CD8-positive, alpha-beta memory T cell (primary cell): ENCODE results near the gene KIF3C. TPM values are rescaled to one million over a fixed set of nuclear protein-coding genes. Genes with fewer than 3 reads are reported as not detected.

ENCODE experiments used
- CTCF ChIA-PET: fragments of 350-600 bp; sonication (Branson Sonifier 250); formaldehyde crosslinking; loops from one replicate; lab custom pipeline; 2021; ENCODE audit warnings: antibody characterized with exemption; lab: Charles Lee
- POLR2A ChIA-PET: fragments of 350-600 bp; sonication (Branson Sonifier 250); formaldehyde crosslinking; loops from one replicate; lab custom pipeline; 2021; ENCODE audit warnings: antibody characterized with exemption; lab: Charles Lee
- DNase-seq, 5 donors: peaks; one replicate each; pipeline versions ENCODE4 v3.0.0 to v3.0.0-alpha.2; 2020 to 2022; ENCODE audit warnings: mixed read lengths in 1 of 5
- H3K27ac ChIP-seq: one replicate; pipeline ENCODE4 v1.7.0; 2013; ENCODE audit warnings: low read depth, mild to moderate bottlenecking, low read length, moderate library complexity
- H3K27me3 ChIP-seq: 2 replicates; pipeline ENCODE4 v1.7.0; 2013; ENCODE audit warnings: low read length, mild to moderate bottlenecking; ENCODE audit not compliant: insufficient read depth, poor library complexity, severe bottlenecking
- H3K36me3 ChIP-seq: 2 replicates; pipeline ENCODE4 v1.7.0; 2013; ENCODE audit warnings: mild to moderate bottlenecking, low read length, moderate library complexity; ENCODE audit not compliant: insufficient read depth
- H3K4me1 ChIP-seq: 2 replicates; pipeline ENCODE4 v1.7.0; 2013; ENCODE audit warnings: mild to moderate bottlenecking, low read length, moderate library complexity; ENCODE audit not compliant: insufficient read depth
- H3K4me3 ChIP-seq: 2 replicates; pipeline ENCODE4 v1.7.0; 2013; ENCODE audit warnings: mild to moderate bottlenecking, low read length
- H3K9me3 ChIP-seq: 2 replicates; pipeline ENCODE4 v1.7.0; 2013; ENCODE audit warnings: mild to moderate bottlenecking, low read length
- H3K27ac Mint-ChIP-seq, 8 donors: one replicate each; pipeline ENCODE4 v1.8.0; 2020 to 2021; ENCODE audit warnings: mixed read lengths in 8 of 8, mild to moderate bottlenecking in 6 of 8, inconsistent platforms in 3 of 8, moderate library complexity in 3 of 8
- H3K27me3 Mint-ChIP-seq, 2 donors: one replicate each; pipeline ENCODE4 v1.8.0; 2020 to 2021; ENCODE audit warnings: mixed read lengths in 2 of 2, mild to moderate bottlenecking in 1 of 2, moderate library complexity in 1 of 2
- H3K36me3 Mint-ChIP-seq, 3 donors: one replicate each; pipeline ENCODE4 v1.8.0; 2020 to 2021; ENCODE audit warnings: mixed read lengths in 3 of 3, inconsistent platforms in 1 of 3, mild to moderate bottlenecking in 1 of 3
- H3K4me1 Mint-ChIP-seq, 3 donors: one replicate each; pipeline ENCODE4 v1.8.0; 2020 to 2021; ENCODE audit warnings: mixed read lengths in 3 of 3, inconsistent platforms in 1 of 3, mild to moderate bottlenecking in 1 of 3
- H3K4me3 Mint-ChIP-seq, 7 donors: one replicate each; pipeline ENCODE4 v1.8.0; 2020 to 2021; ENCODE audit warnings: mixed read lengths in 7 of 7, mild to moderate bottlenecking in 6 of 7, moderate library complexity in 4 of 7, inconsistent platforms in 2 of 7
- H3K9me3 Mint-ChIP-seq, 5 donors: one replicate each; pipeline ENCODE4 v1.8.0; 2020 to 2022; ENCODE audit warnings: mixed read lengths in 5 of 5, mild to moderate bottlenecking in 3 of 5, moderate library complexity in 2 of 5, inconsistent platforms in 1 of 5
- polyA plus RNA-seq: library from polyadenylated mRNA; unstranded; fragments of 300-500 nt; fragmentation: Illumina TruSeq; gene quantifications from one replicate; pipeline ENCODE4 v1.2.3, GENCODE V29; 2021
- total RNA-seq, 2 experiments: library from RNA; stranded (reverse); gene quantifications; one replicate each; pipeline ENCODE4 v1.2.3, GENCODE V29; 2021

Gene KIF3C
- total and polyA plus RNA-seq, 3 experiments from 2014 or later, result 1.5 to 5.5 (median 4.9) TPM

- Histone ChIP-seq H3K4me1 (no peaks in the 10 kb centered on the region), H3K9me3 (no peaks in the 10 kb centered on the region), H3K36me3 (no peaks in the 10 kb centered on the region), H3K4me3 (no peak overlapping the region), H3K27me3 (no peaks in the 10 kb centered on the region), H3K27ac (no peak overlapping the region)
- H3K4me3 Mint-ChIP-seq, result no peak overlapping the region
- ChIA-PET CTCF (no interaction called here), POLR2A (no interaction called here)
- H3K4me1 Mint-ChIP-seq, result peaks cover 3 to 4% (median 4%) of the 10 kb centered on the region in 3 donors
- no peak overlapping the region for H3K27ac Mint-ChIP-seq
- no peaks in the 10 kb centered on the region for H3K9me3 Mint-ChIP-seq
- no peaks in the 10 kb centered on the region for H3K36me3 Mint-ChIP-seq
- H3K27me3 Mint-ChIP-seq, result peaks cover 0 to 2% of the 10 kb centered on the region in 2 donors
- DNase-seq, result no peak
These were observed 14.5 kb upstream of the KIF3C start for GRCh38 chr2:25996844-25997243.

DNA sequence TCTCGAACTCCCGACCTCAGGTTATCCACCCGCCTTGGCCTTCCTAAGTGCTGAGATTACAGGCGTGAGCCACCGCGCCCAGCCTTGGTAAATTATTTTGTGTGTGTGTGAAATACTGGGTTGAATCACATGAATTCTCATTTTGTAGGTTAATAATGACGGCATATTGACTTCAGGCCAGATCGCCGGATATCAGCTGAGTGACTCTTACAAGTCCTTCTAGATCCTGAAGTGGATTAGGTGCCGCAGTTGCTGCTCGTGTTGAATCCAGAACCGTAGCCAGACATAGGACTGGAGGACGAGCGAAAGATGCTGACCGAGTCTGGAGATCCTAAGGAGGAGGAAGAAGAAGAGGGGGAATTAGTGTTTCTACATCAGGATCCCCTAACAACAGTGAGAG, 12.2 kb upstream of the KIF3C start:
- CTCF ChIA-PET, result no interaction called here
- peaks cover 0 to 2% of the 10 kb centered on the region in 2 donors for H3K27me3 Mint-ChIP-seq
- Histone ChIP-seq H3K36me3 (no peaks in the 10 kb centered on the region), H3K27me3 (no peaks in the 10 kb centered on the region), H3K4me1 (no peaks in the 10 kb centered on the region), H3K4me3 (no peak overlapping the region), H3K9me3 (no peaks in the 10 kb centered on the region), H3K27ac (no peak overlapping the region)
- no peak for DNase-seq
- H3K4me3 Mint-ChIP-seq, result no peak overlapping the region
- no peaks in the 10 kb centered on the region for H3K36me3 Mint-ChIP-seq
- no peak overlapping the region for H3K27ac Mint-ChIP-seq
- no peaks in the 10 kb centered on the region for H3K9me3 Mint-ChIP-seq
- POLR2A ChIA-PET, result no interaction called here
- H3K4me1 Mint-ChIP-seq, result peaks cover 5 to 14% (median 10%) of the 10 kb centered on the region in 3 donors

GRCh38 chr2:25993049-25993448, 10.8 kb upstream of the KIF3C start:
- H3K27me3 ChIP-seq, result no peaks in the 10 kb centered on the region
- H3K4me3 ChIP-seq, result no peak overlapping the region
- H3K27me3 Mint-ChIP-seq, result no peaks in the 10 kb centered on the region
- no peak overlapping the region for H3K27ac ChIP-seq
- no peak overlapping the region for H3K4me3 Mint-ChIP-seq
- no peaks in the 10 kb centered on the region for H3K9me3 ChIP-seq
- POLR2A ChIA-PET, result no interaction called here
- H3K36me3 ChIP-seq, result no peaks in the 10 kb centered on the region
- no peak overlapping the region for H3K27ac Mint-ChIP-seq
- no peak for DNase-seq
- H3K36me3 Mint-ChIP-seq, result no peaks in the 10 kb centered on the region
- no peaks in the 10 kb centered on the region for H3K9me3 Mint-ChIP-seq
- no peaks in the 10 kb centered on the region for H3K4me1 ChIP-seq
- CTCF ChIA-PET, result interaction anchor here (1.0 to 3.3 kb wide), 3 partner anchors 42 to 191 kb away, joined by 3 to 22 read pairs (median 3); no protein-coding TSS in a partner anchor
- H3K4me1 Mint-ChIP-seq, result peaks cover 5 to 14% (median 10%) of the 10 kb centered on the region in 3 donors

- DNase-seq, result no peak
- ChIA-PET CTCF (interaction anchor here (1.0 to 3.3 kb wide), 3 partner anchors 42 to 192 kb away, joined by 3 to 22 read pairs (median 3); no protein-coding TSS in a partner anchor), POLR2A (no interaction called here)
- no peaks in the 10 kb centered on the region for H3K36me3 Mint-ChIP-seq
- peaks cover 5 to 14% (median 10%) of the 10 kb centered on the region in 3 donors for H3K4me1 Mint-ChIP-seq
- Histone ChIP-seq H3K36me3 (no peaks in the 10 kb centered on the region), H3K9me3 (no peaks in the 10 kb centered on the region), H3K4me1 (no peaks in the 10 kb centered on the region), H3K4me3 (no peak overlapping the region), H3K27me3 (no peaks in the 10 kb centered on the region), H3K27ac (no peak overlapping the region)
- peak overlapping the region in 1 of 8 donors; percentile 91 for H3K27ac Mint-ChIP-seq
- H3K9me3 Mint-ChIP-seq, result no peaks in the 10 kb centered on the region
- H3K27me3 Mint-ChIP-seq, result no peaks in the 10 kb centered on the region
- peak overlapping the region in 2 of 7 donors; percentile 33 to 83 for H3K4me3 Mint-ChIP-seq
These were observed 10.3 kb upstream of the KIF3C start for GRCh38 chr2:25992556-25992955.

DNA sequence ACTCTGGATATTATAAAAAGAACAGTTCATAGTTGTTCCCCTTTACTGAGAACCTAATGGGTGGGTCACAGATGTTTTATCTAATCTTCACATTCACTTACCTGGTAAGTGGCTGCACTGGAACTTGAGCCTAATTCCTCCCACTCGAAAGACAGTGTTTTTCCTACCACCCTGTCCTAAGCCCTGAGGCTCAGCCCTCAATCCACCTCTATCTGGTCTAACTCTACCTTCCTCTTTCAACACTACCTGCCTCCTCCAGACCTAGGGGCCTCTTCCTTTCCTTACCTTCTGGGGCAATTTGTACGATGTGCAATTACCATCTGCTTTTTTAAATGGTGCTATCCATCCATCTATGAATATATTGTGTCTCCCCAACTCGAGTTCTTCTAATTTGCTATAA, 9.7 kb upstream of the KIF3C start:
- Histone ChIP-seq H3K27me3 (no peaks in the 10 kb centered on the region), H3K4me1 (no peaks in the 10 kb centered on the region), H3K36me3 (no peaks in the 10 kb centered on the region), H3K27ac (no peak overlapping the region), H3K9me3 (no peaks in the 10 kb centered on the region), H3K4me3 (no peak overlapping the region)
- ChIA-PET CTCF (interaction anchor here (0.6 to 3.3 kb wide), 21 partner anchors 8 to 339 kb away, joined by 3 to 22 read pairs (median 4); partner anchors contain the start of genes GAREM2, KIF3C and RAB10), POLR2A (interaction anchor here (1.0 kb wide), 1 partner anchor 9 kb away, joined by 3 read pairs; the partner anchor contains the start of gene KIF3C)
- peak overlapping the region in 3 of 8 donors; percentile 6 to 89 (median 78) for H3K27ac Mint-ChIP-seq
- H3K4me1 Mint-ChIP-seq, result peaks cover 5 to 14% (median 10%) of the 10 kb centered on the region in 3 donors
- no peaks in the 10 kb centered on the region for H3K36me3 Mint-ChIP-seq
- no peaks in the 10 kb centered on the region for H3K9me3 Mint-ChIP-seq
- no peak for DNase-seq
- peak overlapping the region in 2 of 7 donors; percentile 76 to 81 for H3K4me3 Mint-ChIP-seq
- H3K27me3 Mint-ChIP-seq, result no peaks in the 10 kb centered on the region

- H3K9me3 ChIP-seq, result no peaks in the 10 kb centered on the region
- no peak overlapping the region for H3K4me3 ChIP-seq
- ChIA-PET POLR2A (no interaction called here), CTCF (interaction anchor here (2.8 kb wide), 1 partner anchor 38 kb away, joined by 7 read pairs; no protein-coding TSS in a partner anchor)
- Mint-ChIP-seq H3K4me1 (peaks cover 5 to 14% (median 10%) of the 10 kb centered on the region in 3 donors), H3K27me3 (no peaks in the 10 kb centered on the region), H3K9me3 (peaks cover 0 to 1% (median 0%) of the 10 kb centered on the region in 5 donors), H3K36me3 (no peaks in the 10 kb centered on the region), H3K4me3 (no peak overlapping the region), H3K27ac (peak overlapping the region in 1 of 8 donors; percentile 17)
- H3K27me3 ChIP-seq, result no peaks in the 10 kb centered on the region
- H3K4me1 ChIP-seq, result no peaks in the 10 kb centered on the region
- no peaks in the 10 kb centered on the region for H3K36me3 ChIP-seq
- DNase-seq, result no peak
- no peak overlapping the region for H3K27ac ChIP-seq
These were observed 6.9 kb upstream of the KIF3C start for GRCh38 chr2:25989154-25989553.

- Histone ChIP-seq H3K4me3 (no peak overlapping the region), H3K9me3 (no peaks in the 10 kb centered on the region), H3K27me3 (no peaks in the 10 kb centered on the region), H3K27ac (no peak overlapping the region), H3K36me3 (no peaks in the 10 kb centered on the region), H3K4me1 (no peaks in the 10 kb centered on the region)
- Mint-ChIP-seq H3K4me3 (no peak overlapping the region), H3K36me3 (no peaks in the 10 kb centered on the region), H3K27ac (peak overlapping the region in 1 of 8 donors; percentile 24), H3K4me1 (peaks cover 5 to 16% (median 10%) of the 10 kb centered on the region in 3 donors), H3K27me3 (no peaks in the 10 kb centered on the region), H3K9me3 (peaks cover 0 to 1% (median 0%) of the 10 kb centered on the region in 5 donors)
- DNase-seq, result no peak
- ChIA-PET POLR2A (no interaction called here), CTCF (interaction anchor here (1.0 to 2.8 kb wide), 3 partner anchors 10 to 197 kb away, joined by 3 to 7 read pairs (median 3); no protein-coding TSS in a partner anchor)
These were observed 5.8 kb upstream of the KIF3C start for GRCh38 chr2:25988134-25988533.

DNA sequence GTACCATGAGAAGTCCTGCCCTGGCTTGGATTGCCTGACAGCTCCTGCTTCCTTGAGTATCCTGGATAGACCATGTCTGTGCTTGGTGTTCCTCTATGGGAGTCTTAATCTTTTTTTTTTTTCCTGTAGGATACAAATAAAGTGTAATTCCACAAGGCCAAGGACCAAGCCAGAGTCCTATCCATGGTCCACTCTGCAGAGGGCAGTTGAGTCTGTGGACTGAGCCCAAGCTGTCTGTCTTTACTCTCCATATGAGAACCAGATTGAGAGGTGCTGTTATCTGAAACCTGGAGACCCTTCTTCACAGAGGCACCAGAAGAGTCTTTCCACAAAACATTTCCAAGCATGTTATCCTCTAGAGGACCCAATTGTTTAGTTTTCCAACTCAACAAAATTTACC, 1.4 kb upstream of the KIF3C start:
- Histone ChIP-seq H3K27me3 (no peaks in the 10 kb centered on the region), H3K36me3 (no peaks in the 10 kb centered on the region), H3K4me1 (peaks cover 11% of the 10 kb centered on the region), H3K9me3 (no peaks in the 10 kb centered on the region), H3K4me3 (no peak overlapping the region), H3K27ac (no peak overlapping the region)
- CTCF ChIA-PET, result interaction anchor here (1.0 to 3.0 kb wide), 2 partner anchors 8 to 35 kb away, joined by 3 to 9 read pairs; no protein-coding TSS in a partner anchor
- Mint-ChIP-seq H3K4me3 (peak overlapping the region in 5 of 7 donors; percentile 82 to 91 (median 84)), H3K27me3 (no peaks in the 10 kb centered on the region), H3K4me1 (peaks cover 10 to 23% (median 11%) of the 10 kb centered on the region in 3 donors), H3K27ac (peak overlapping the region in 1 of 8 donors; percentile 58), H3K9me3 (peaks cover 0 to 1% (median 0%) of the 10 kb centered on the region in 5 donors), H3K36me3 (no peaks in the 10 kb centered on the region)
- POLR2A ChIA-PET, result no interaction called here
- DNase-seq, result no peak
